GM23248 (cell line): ENCODE measurements around the gene U2AF1L4. TPM values are rescaled to one million over a fixed set of nuclear protein-coding genes. Genes with fewer than 3 reads are reported as not detected.
A peak's percentile ranks its signal among the peaks of the same experiment; 100 is the strongest.

Experiments used
- DNase-seq: peaks from one replicate; pipeline ENCODE4 v3.0.0-alpha.2; 2015
- H2AFZ ChIP-seq: fragments of 200-600 bp; sonication (generic); 2 replicates; pipeline ENCODE4 v1.6.1; 2016; ENCODE audit warnings: antibody characterized with exemption
- H3F3A ChIP-seq: fragments of 200-600 bp; sonication (generic); 2 replicates; pipeline ENCODE4 v1.6.1; 2016; ENCODE audit warnings: mild to moderate bottlenecking, antibody characterized with exemption, mixed run types; ENCODE audit not compliant: insufficient read depth
- H3K27ac ChIP-seq: fragments of 200-600 bp; sonication (generic); 2 replicates; pipeline ENCODE4 v1.5.1; 2016; ENCODE audit warnings: mild to moderate bottlenecking
- H3K27me3 ChIP-seq: fragments of 200-600 bp; sonication (generic); replicated peaks from 2 replicates; pipeline ENCODE4 v1.6.1; 2016; ENCODE audit warnings: mild to moderate bottlenecking; ENCODE audit not compliant: insufficient read depth
- H3K36me3 ChIP-seq: fragments of 200-600 bp; sonication (generic); 2 replicates; pipeline ENCODE4 v1.6.1; 2016; ENCODE audit warnings: low read depth, mild to moderate bottlenecking
- H3K4me1 ChIP-seq: fragments of 200-600 bp; sonication (generic); 2 replicates; pipeline ENCODE4 v1.6.1; 2016; ENCODE audit warnings: mild to moderate bottlenecking; ENCODE audit not compliant: insufficient read depth
- H3K4me2 ChIP-seq: fragments of 200-600 bp; sonication (generic); one replicate; pipeline ENCODE4 v1.6.1; 2016; ENCODE audit warnings: mild to moderate bottlenecking; ENCODE audit not compliant: unreplicated experiment
- H3K4me3 ChIP-seq: fragments of 200-600 bp; sonication (generic); 2 replicates; pipeline ENCODE4 v1.5.1; 2016; ENCODE audit warnings: mild to moderate bottlenecking
- H3K79me2 ChIP-seq: fragments of 200-600 bp; sonication (generic); 2 replicates; pipeline ENCODE4 v1.6.1; 2016; ENCODE audit warnings: mild to moderate bottlenecking; ENCODE audit not compliant: insufficient read depth
- H3K9ac ChIP-seq: fragments of 200-600 bp; sonication (generic); 2 replicates; pipeline ENCODE4 v1.6.1; 2016; ENCODE audit warnings: mild to moderate bottlenecking
- H3K9me2 ChIP-seq: fragments of 200-600 bp; sonication (generic); 2 replicates; pipeline ENCODE4 v1.6.1; 2016; ENCODE audit warnings: mixed run types, mild to moderate bottlenecking, moderate library complexity; ENCODE audit not compliant: insufficient read depth
- H3K9me3 ChIP-seq: fragments of 200-600 bp; sonication (generic); one replicate; pipeline ENCODE4 v1.6.1; 2017; ENCODE audit warnings: low read depth
- H4K20me1 ChIP-seq: fragments of 200-600 bp; sonication (generic); 2 replicates; pipeline ENCODE4 v1.6.0; 2016; ENCODE audit not compliant: insufficient read depth
- EZH2 ChIP-seq: fragments of 200-600 bp; sonication (generic); IDR thresholded peaks from 2 replicates; pipeline ENCODE4 v1.6.1; 2018; ENCODE audit warnings: antibody characterized with exemption, mild to moderate bottlenecking; ENCODE audit not compliant: insufficient read depth, poor library complexity, severe bottlenecking
- EZH2phosphoT487 ChIP-seq: fragments of 200-600 bp; sonication (generic); IDR thresholded peaks from 2 replicates; pipeline ENCODE4 v1.6.1; 2018; ENCODE audit warnings: antibody characterized with exemption, moderate library complexity, mild to moderate bottlenecking, low read depth; ENCODE audit not compliant: insufficient read depth
- WGBS, 2 experiments: methylation state at CpG; one replicate each; pipeline ENCODE4 v1.1.6; 2015 to 2017; ENCODE audit warnings: low lambda C conversion rate in 2 of 2, low coverage in 1 of 2; ENCODE audit errors: missing lambda C conversion rate in 2 of 2; 5-methylcytosine and 5-hydroxymethylcytosine counted together
- in situ Hi-C: fragments of 300-500 bp; cut with MboI; formaldehyde crosslinking; loops from 2 replicates; pipeline ENCODE4 v1.15.0; 2020
- polyA plus RNA-seq: library from polyadenylated mRNA; unstranded; fragments of >200 nt; fragmentation: Nextera tagmentation; extraction: Ambion mirVana; gene quantifications from 2 replicates; pipeline ENCODE4 v1.2.1, GENCODE V29; 2016
- total RNA-seq: library from RNA; depleted of rRNA; stranded (reverse); fragments of >200 nt; shearing (Covaris generic); gene quantifications from 2 replicates; pipeline ENCODE4 v1.2.3, GENCODE V29; 2014

Gene U2AF1L4
- total and polyA plus RNA-seq, 2 experiments from 2014 or later, result 18.8 to 25.3 TPM

GRCh38 chr19:35713904-35714495 is 31.2 kb downstream of the U2AF1L4 start:
- no peak for DNase-seq
- no peak overlapping the region for H3K27ac ChIP-seq
- H3K9me2 ChIP-seq, result no peaks in the 10 kb centered on the region
- H3F3A ChIP-seq, result no peaks in the 10 kb centered on the region; the same call in 1 of the 2 replicates
- H3K4me3 ChIP-seq, result no peak overlapping the region
- in situ Hi-C loops, result no loop called here
- TF ChIP-seq EZH2 (no peak), EZH2phosphoT487 (no peak)
- H3K36me3 ChIP-seq, result no peaks in the 10 kb centered on the region
- H3K9me3 ChIP-seq, result no peaks in the 10 kb centered on the region
- no peak overlapping the region for H3K4me2 ChIP-seq
- H3K9ac ChIP-seq, result no peak overlapping the region
- H3K4me1 ChIP-seq, result no peaks in the 10 kb centered on the region
- H2AFZ ChIP-seq, result no peak overlapping the region
- peaks cover 18% of the 10 kb centered on the region for H3K79me2 ChIP-seq
- WGBS, 2 experiments, result 69 to 71% methylated on average over 12 of the region's 12 CpGs
- H4K20me1 ChIP-seq, result no peaks in the 10 kb centered on the region
- no peaks in the 10 kb centered on the region for H3K27me3 ChIP-seq

DNA sequence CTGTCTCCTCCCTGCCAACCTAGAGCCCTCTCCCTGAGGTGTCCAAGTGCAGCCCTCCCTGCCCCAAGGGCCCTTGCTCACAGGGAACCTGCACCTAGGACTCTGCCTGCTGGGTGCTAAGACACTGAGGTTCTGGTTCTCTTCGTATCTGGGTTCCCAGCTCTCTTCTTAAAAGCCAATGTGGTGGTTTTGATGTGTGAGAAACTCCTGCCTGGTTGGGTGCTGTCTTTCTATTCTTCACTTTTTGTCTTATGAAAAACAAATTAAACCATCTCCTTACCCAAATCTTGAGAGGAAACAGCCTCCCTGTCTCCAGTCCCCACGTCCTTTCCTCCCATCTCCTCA is 31.7 kb downstream of the U2AF1L4 start:
- in situ Hi-C loops, result no loop called here
- Histone ChIP-seq H3K4me3 (no peak overlapping the region), H3K9me2 (no peaks in the 10 kb centered on the region), H2AFZ (no peak overlapping the region), H3K4me1 (no peaks in the 10 kb centered on the region), H3K79me2 (peaks cover 12% of the 10 kb centered on the region), H3K9ac (no peak overlapping the region), H4K20me1 (no peaks in the 10 kb centered on the region), H3K27ac (no peak overlapping the region), H3K27me3 (no peaks in the 10 kb centered on the region; the same call in 1 of the 2 replicates), H3K36me3 (no peaks in the 10 kb centered on the region), H3K4me2 (no peak overlapping the region), H3F3A (no peaks in the 10 kb centered on the region; the same call in 1 of the 2 replicates), H3K9me3 (no peaks in the 10 kb centered on the region)
- 39 to 41% methylated on average over 2 of the region's 2 CpGs for WGBS, 2 experiments
- TF ChIP-seq EZH2, result no peak
- TF ChIP-seq EZH2phosphoT487, result no peak
- no peak for DNase-seq

DNA sequence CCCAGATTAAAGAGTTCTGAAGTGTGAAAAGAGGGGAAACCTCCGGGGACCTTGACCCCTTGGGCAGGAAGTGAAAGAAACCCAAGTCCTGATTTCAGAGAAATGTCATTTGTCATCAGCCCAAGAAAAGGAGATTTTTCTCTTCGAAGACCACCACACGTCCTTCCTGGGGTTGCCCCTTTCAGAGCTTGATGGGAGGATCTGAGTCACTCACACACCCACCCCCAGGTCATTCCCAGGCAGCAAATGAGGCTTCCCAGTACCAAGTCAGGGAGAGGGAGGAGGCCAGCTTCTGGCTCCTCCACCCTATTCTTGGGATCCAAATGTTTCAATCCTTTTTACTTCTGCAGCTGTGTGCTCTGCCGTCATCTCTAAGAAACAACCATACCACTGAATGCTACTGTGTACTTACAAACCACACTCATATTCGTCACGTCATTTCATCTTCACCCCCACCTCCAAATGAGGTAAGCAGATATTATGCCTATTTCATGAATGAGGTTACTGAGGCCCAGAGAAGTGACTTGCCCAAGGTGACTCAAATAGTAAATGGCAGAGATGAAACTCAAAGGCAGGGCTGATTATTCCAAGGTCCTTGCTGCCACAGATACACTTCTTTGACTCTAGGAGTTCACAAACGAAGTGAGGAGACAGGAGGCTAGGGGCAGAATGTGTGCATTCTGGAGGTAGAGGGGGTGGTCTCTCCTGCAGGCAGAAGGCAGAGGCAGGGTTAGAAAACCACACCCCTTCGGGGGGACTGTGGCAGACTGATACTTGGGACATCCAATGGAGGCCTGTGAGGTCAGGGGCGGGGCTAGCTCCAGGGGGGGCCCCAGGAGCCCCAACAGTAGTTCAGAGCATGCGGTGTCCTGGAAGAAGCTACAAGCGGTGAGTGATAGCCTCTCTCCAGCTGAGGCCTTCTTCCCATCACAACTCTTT is 32.4 kb downstream of the U2AF1L4 start:
- Histone ChIP-seq H3K4me2 (no peak overlapping the region), H3K4me1 (no peaks in the 10 kb centered on the region), H4K20me1 (no peaks in the 10 kb centered on the region), H3K27ac (no peak overlapping the region), H3K27me3 (no peaks in the 10 kb centered on the region; the same call in 1 of the 2 replicates), H3K9me3 (no peaks in the 10 kb centered on the region), H2AFZ (no peak overlapping the region), H3K9me2 (no peaks in the 10 kb centered on the region), H3K4me3 (no peak overlapping the region), H3K79me2 (0 out of 2 replicates have a peak, but pooled peaks cover 9% of the 10 kb centered on the region), H3F3A (no peaks in the 10 kb centered on the region; the same call in 1 of the 2 replicates), H3K9ac (no peak overlapping the region), H3K36me3 (no peaks in the 10 kb centered on the region)
- in situ Hi-C loops, result no loop called here
- no peak for DNase-seq
- WGBS, 2 experiments, result 66 to 69% methylated on average over 11 of the region's 11 CpGs
- TF ChIP-seq EZH2phosphoT487 (no peak), EZH2 (no peak)

GRCh38 chr19:35710784-35711723 is 34.2 kb downstream of the U2AF1L4 start:
- no peaks in the 10 kb centered on the region for H3K9me3 ChIP-seq
- no peaks in the 10 kb centered on the region for H4K20me1 ChIP-seq
- H3K9ac ChIP-seq, result no peak overlapping the region
- WGBS, 2 experiments, result 42% methylated on average over 13 of the region's 13 CpGs
- H3K4me1 ChIP-seq, result no peaks in the 10 kb centered on the region
- no peaks in the 10 kb centered on the region for H3K36me3 ChIP-seq
- H3K27ac ChIP-seq, result no peak overlapping the region
- H3K9me2 ChIP-seq, result no peaks in the 10 kb centered on the region
- 0 out of 2 replicates have a peak, but pooled peaks cover 9% of the 10 kb centered on the region for H3K79me2 ChIP-seq
- H3K27me3 ChIP-seq, result no peaks in the 10 kb centered on the region; the same call in 1 of the 2 replicates
- H2AFZ ChIP-seq, result no peak overlapping the region
- in situ Hi-C loops, result no loop called here
- no peaks in the 10 kb centered on the region for H3F3A ChIP-seq
- no peak overlapping the region for H3K4me2 ChIP-seq
- TF ChIP-seq EZH2phosphoT487, result no peak
- no peak for TF ChIP-seq EZH2
- peak; percentile 16 for DNase-seq
- no peak overlapping the region for H3K4me3 ChIP-seq
